Large intestine (tissue), 3 donors: ENCODE data around the gene SLCO3A1. TPM values are rescaled to one million over a fixed set of nuclear protein-coding genes. Genes with fewer than 3 reads are reported as not detected.

Experiments used
- DNase-seq, 2 donors: peaks; one replicate each; pipeline versions ENCODE4 v3.0.0 to v3.0.0-alpha.2; 2013
- H3K27ac ChIP-seq: one replicate; pipeline ENCODE4 v1.5.1; 2013; ENCODE audit warnings: low read length
- H3K27me3 ChIP-seq: 2 replicates; pipeline ENCODE4 v1.6.1; 2013; ENCODE audit warnings: low read length; ENCODE audit not compliant: control insufficient read depth, insufficient read depth
- H3K36me3 ChIP-seq: 2 replicates; pipeline ENCODE4 v1.6.1; 2013; ENCODE audit warnings: low read length; ENCODE audit not compliant: control insufficient read depth, insufficient read depth
- H3K4me1 ChIP-seq: one replicate; pipeline ENCODE4 v1.6.1; 2013; ENCODE audit warnings: low read length; ENCODE audit not compliant: control insufficient read depth, insufficient read depth
- H3K4me3 ChIP-seq: one replicate; pipeline ENCODE4 v1.5.1; 2013; ENCODE audit warnings: low read length
- H3K9me3 ChIP-seq: one replicate; pipeline ENCODE4 v1.6.1; 2013; ENCODE audit warnings: mild to moderate bottlenecking, low read depth, low read length, moderate library complexity; ENCODE audit not compliant: control insufficient read depth
- WGBS: methylation state at CpG from one replicate; pipeline ENCODE4 v1.1.5; 2013; ENCODE audit warnings: low lambda C conversion rate; ENCODE audit not compliant: insufficient coverage; 5-methylcytosine and 5-hydroxymethylcytosine counted together
- polyA plus RNA-seq: library from polyadenylated mRNA; unstranded; fragments of 120-200 nt; gene quantifications from one replicate; pipeline ENCODE4 v1.2.1, GENCODE V29; 2013

The SLCO3A1 gene
- polyA plus RNA-seq, 1 donor: 5.1 TPM

DNA sequence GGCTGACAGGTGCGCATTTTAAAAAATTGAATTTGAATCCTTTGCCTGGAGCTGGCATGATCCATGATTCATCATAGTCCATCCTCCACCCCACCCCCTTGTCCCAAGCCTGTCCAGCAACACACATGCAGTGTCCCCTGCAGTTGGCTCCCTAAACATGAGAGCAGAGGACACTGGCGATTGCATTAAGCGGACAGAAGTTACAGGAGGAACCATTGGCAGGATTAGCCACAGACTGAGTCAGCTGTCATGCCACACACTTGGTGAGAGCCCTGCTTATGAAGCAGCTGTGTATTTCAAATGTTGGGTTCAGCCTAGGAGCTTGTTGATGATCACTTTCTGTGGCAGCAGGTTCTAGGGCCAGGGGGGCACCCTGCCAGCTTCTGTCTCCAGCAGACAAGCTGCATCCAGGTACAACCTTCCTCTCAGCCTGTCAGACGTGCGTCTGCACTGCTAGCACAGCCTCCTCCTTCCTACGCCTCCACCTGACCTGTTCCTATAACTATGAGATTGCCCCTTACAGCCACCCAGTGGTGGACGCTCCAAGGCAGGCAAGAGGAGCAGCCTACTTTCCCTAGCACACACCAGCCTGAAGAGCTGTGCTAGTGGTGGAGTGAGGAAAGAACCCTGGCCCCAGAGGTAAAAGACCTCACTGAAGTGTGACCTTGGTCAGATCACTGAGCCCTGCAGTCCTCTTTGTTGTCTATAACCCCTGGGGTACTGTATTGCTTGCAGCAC is 121.9 kb downstream of the SLCO3A1 start:
- Histone ChIP-seq H3K4me3 (no peak overlapping the region), H3K4me1 (no peaks in the 10 kb centered on the region), H3K27ac (no peak overlapping the region), H3K27me3 (no peaks in the 10 kb centered on the region), H3K9me3 (no peaks in the 10 kb centered on the region), H3K36me3 (no peaks in the 10 kb centered on the region)
- no CpG with 5 or more reads among the region's 7 CpGs for WGBS
- no peak for DNase-seq

DNA sequence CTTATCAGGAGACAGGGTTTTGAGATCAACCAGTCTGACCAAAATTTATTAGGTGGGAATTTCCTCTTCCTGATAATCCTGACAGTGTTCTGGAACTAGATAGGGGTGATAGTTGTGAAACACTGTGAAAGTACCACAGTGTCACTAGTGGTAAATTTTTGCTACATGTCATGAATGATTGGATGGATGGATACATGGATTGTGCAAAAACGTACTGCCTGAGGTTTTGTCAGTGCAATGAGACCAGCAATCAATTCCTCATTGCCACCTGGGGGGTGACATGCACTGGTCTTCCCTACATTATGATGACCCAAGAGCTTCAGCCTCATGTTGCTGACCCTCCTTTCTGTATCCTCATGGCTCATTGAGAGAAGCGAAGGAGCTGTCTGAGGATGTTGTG is 123.5 kb downstream of the SLCO3A1 start:
- Histone ChIP-seq H3K27me3 (peaks cover 4% of the 10 kb centered on the region), H3K4me3 (no peak overlapping the region), H3K36me3 (no peaks in the 10 kb centered on the region), H3K27ac (no peak overlapping the region), H3K9me3 (no peaks in the 10 kb centered on the region), H3K4me1 (no peaks in the 10 kb centered on the region)
- no CpG with 5 or more reads among the region's 2 CpGs for WGBS
- DNase-seq: no peak

GRCh38 chr15:91980502-91981267 is 127.2 kb downstream of the SLCO3A1 start:
- WGBS: no CpG with 5 or more reads among the region's 9 CpGs
- no peaks in the 10 kb centered on the region for H3K4me1 ChIP-seq
- no peak for DNase-seq
- H3K27ac ChIP-seq: no peak overlapping the region
- no peak overlapping the region for H3K4me3 ChIP-seq
- peaks cover 6% of the 10 kb centered on the region for H3K27me3 ChIP-seq
- no peaks in the 10 kb centered on the region for H3K9me3 ChIP-seq
- H3K36me3 ChIP-seq: no peaks in the 10 kb centered on the region

- no CpG with 5 or more reads among the region's 10 CpGs for WGBS
- no peak overlapping the region for H3K27ac ChIP-seq
- H3K9me3 ChIP-seq: no peaks in the 10 kb centered on the region
- H3K36me3 ChIP-seq: no peaks in the 10 kb centered on the region
- H3K27me3 ChIP-seq: peaks cover 6% of the 10 kb centered on the region
- no peak overlapping the region for H3K4me3 ChIP-seq
- no peaks in the 10 kb centered on the region for H3K4me1 ChIP-seq
- DNase-seq: no peak
Observed at GRCh38 chr15:91981821-91982800, 128.6 kb downstream of the SLCO3A1 start.

DNA sequence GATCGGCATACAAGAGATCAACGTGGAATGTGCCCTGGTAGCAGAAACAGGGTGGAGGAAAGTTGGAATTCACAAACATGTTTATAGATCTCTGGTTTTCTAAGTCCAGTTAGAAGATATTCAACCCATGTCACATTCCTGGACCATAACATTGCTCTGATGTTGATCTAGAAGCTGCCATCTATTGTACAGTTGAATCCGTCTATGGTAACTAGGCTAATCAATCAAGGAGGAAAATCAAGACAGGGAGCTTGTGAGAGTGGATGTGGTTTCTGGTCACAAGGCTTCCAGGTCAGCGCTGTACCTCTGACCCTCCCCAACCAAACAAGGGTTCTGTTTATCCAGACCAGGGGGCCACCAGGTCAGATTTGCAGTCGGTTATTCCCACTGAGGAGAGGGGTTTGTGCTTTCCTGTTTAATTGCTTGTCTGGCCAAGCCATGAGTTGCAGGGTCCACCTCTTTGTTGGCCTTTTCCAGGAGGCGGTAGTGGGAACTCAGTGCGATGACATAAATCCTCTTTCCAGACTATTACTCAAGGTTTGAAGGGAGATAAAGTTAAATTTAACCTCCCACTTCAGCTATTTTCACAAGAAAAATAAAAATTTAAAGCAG is 130.3 kb downstream of the SLCO3A1 start:
- Histone ChIP-seq H3K36me3 (no peaks in the 10 kb centered on the region), H3K27ac (no peak overlapping the region), H3K4me1 (no peaks in the 10 kb centered on the region), H3K4me3 (no peak overlapping the region), H3K9me3 (no peaks in the 10 kb centered on the region), H3K27me3 (peaks cover 6% of the 10 kb centered on the region)
- WGBS: 20% methylated on average over 2 of the region's 7 CpGs
- DNase-seq: no peak

DNA sequence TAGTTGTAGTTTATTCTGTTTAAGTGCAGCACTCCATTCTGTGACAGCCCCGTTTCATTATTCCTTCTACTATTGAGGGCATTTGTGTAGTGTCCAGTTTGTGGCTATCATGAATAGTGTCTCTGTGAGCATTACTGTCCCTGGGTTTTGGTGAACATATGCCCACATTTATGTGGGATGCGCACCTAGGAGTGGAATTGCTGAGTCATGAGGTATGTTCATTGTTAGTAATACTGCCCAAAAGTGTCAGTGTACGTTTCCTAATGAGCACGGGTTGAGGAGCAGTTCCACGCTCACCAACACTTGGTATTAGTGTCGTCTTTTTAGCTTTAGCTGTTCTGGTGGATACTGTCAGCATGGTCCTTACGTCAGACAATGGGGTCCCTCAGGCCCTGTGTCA is 131.8 kb downstream of the SLCO3A1 start:
- H3K36me3 ChIP-seq: no peaks in the 10 kb centered on the region
- H3K27ac ChIP-seq: no peak overlapping the region
- no peaks in the 10 kb centered on the region for H3K9me3 ChIP-seq
- H3K4me3 ChIP-seq: no peak overlapping the region
- no peaks in the 10 kb centered on the region for H3K4me1 ChIP-seq
- WGBS: no CpG with 5 or more reads among the region's 7 CpGs
- DNase-seq: no peak
- H3K27me3 ChIP-seq: peaks cover 6% of the 10 kb centered on the region

- Histone ChIP-seq H3K36me3 (no peaks in the 10 kb centered on the region), H3K27me3 (no peaks in the 10 kb centered on the region), H3K4me1 (no peaks in the 10 kb centered on the region), H3K27ac (no peak overlapping the region), H3K9me3 (no peaks in the 10 kb centered on the region), H3K4me3 (no peak overlapping the region)
- no peak for DNase-seq
- 86% methylated on average over 4 of the region's 11 CpGs for WGBS
Observed at GRCh38 chr15:91988071-91988470, 134.6 kb downstream of the SLCO3A1 start.

GRCh38 chr15:91988655-91989054 is 135.1 kb downstream of the SLCO3A1 start:
- H3K4me3 ChIP-seq: no peak overlapping the region
- no peaks in the 10 kb centered on the region for H3K4me1 ChIP-seq
- 100% methylated on average over 1 of the region's 3 CpGs for WGBS
- H3K27ac ChIP-seq: no peak overlapping the region
- no peaks in the 10 kb centered on the region for H3K36me3 ChIP-seq
- H3K9me3 ChIP-seq: no peaks in the 10 kb centered on the region
- no peaks in the 10 kb centered on the region for H3K27me3 ChIP-seq
- no peak for DNase-seq

- H3K4me1 ChIP-seq: no peaks in the 10 kb centered on the region
- H3K9me3 ChIP-seq: no peaks in the 10 kb centered on the region
- H3K4me3 ChIP-seq: no peak overlapping the region
- no peak for DNase-seq
- H3K36me3 ChIP-seq: no peaks in the 10 kb centered on the region
- no peak overlapping the region for H3K27ac ChIP-seq
- no peaks in the 10 kb centered on the region for H3K27me3 ChIP-seq
- 80% methylated on average over 1 of the region's 4 CpGs for WGBS
Observed at GRCh38 chr15:91989821-91990220, 136.3 kb downstream of the SLCO3A1 start.

GRCh38 chr15:91992945-91993344 is 139.4 kb downstream of the SLCO3A1 start:
- no peak overlapping the region for H3K4me3 ChIP-seq
- no peaks in the 10 kb centered on the region for H3K27me3 ChIP-seq
- no peak overlapping the region for H3K27ac ChIP-seq
- H3K4me1 ChIP-seq: no peaks in the 10 kb centered on the region
- no peaks in the 10 kb centered on the region for H3K9me3 ChIP-seq
- no peak for DNase-seq
- no CpG with 5 or more reads among the region's 3 CpGs for WGBS
- no peaks in the 10 kb centered on the region for H3K36me3 ChIP-seq
